CD4-positive, CD25-positive, alpha-beta regulatory T cell (primary cell): ENCODE measurements around the gene ST7L. TPM values are rescaled to one million over a fixed set of nuclear protein-coding genes. Genes with fewer than 3 reads are reported as not detected.

Experiments
- ATAC-seq, 2 donors: fragments of 150-1000 bp; cut with Tn5 transposase; one replicate each; pipeline ENCODE4 v1.10.0; 2021; ENCODE audit warnings: low read depth in 2 of 2, moderate number of reproducible peaks in 2 of 2, moderate library complexity in 1 of 2
- DNase-seq, 3 donors: peaks; one replicate each; pipeline versions ENCODE4 v3.0.0 to v3.0.0-alpha.2; 2012 to 2022; ENCODE audit warnings: mixed read lengths in 1 of 3
- H3K27ac ChIP-seq: one replicate; pipeline ENCODE4 v1.7.0; 2013; ENCODE audit warnings: mild to moderate bottlenecking, low read length; ENCODE audit not compliant: insufficient read depth, poor library complexity, severe bottlenecking
- H3K27me3 ChIP-seq: one replicate; pipeline ENCODE4 v1.7.0; 2013; ENCODE audit warnings: low read length; ENCODE audit not compliant: control insufficient read depth, insufficient read depth
- H3K36me3 ChIP-seq: one replicate; pipeline ENCODE4 v1.7.0; 2013; ENCODE audit warnings: mild to moderate bottlenecking, low read length, moderate library complexity; ENCODE audit not compliant: control insufficient read depth, insufficient read depth
- H3K4me1 ChIP-seq: 2 replicates; pipeline ENCODE4 v1.7.0; 2013; ENCODE audit warnings: mild to moderate bottlenecking, low read length; ENCODE audit not compliant: insufficient read depth, control insufficient read depth, poor library complexity, severe bottlenecking
- H3K4me3 ChIP-seq: one replicate; pipeline ENCODE4 v1.7.0; 2013; ENCODE audit warnings: low read depth, mild to moderate bottlenecking, low read length, moderate library complexity
- H3K9me3 ChIP-seq, 2 experiments: 1 replicate in 1 of 2; 2 replicates in 1 of 2; pipeline ENCODE4 v1.7.0; 2013; ENCODE audit warnings: low read length in 2 of 2, mild to moderate bottlenecking in 1 of 2, moderate library complexity in 1 of 2; ENCODE audit not compliant: control insufficient read depth in 2 of 2
- H3K27ac Mint-ChIP-seq, 3 donors: one replicate each; pipeline ENCODE4 v1.8.0; 2020 to 2022; ENCODE audit warnings: mild to moderate bottlenecking in 3 of 3, mixed read lengths in 3 of 3, moderate library complexity in 2 of 3
- H3K27me3 Mint-ChIP-seq: one replicate; pipeline ENCODE4 v1.8.0; 2022; ENCODE audit warnings: mild to moderate bottlenecking, mixed read lengths
- H3K36me3 Mint-ChIP-seq: one replicate; pipeline ENCODE4 v1.8.0; 2020; ENCODE audit warnings: mixed read lengths
- H3K4me1 Mint-ChIP-seq, 4 donors: one replicate each; pipeline ENCODE4 v1.8.0; 2020 to 2022; ENCODE audit warnings: mixed read lengths in 4 of 4, mild to moderate bottlenecking in 1 of 4
- H3K4me3 Mint-ChIP-seq, 4 donors: one replicate each; pipeline ENCODE4 v1.8.0; 2020 to 2022; ENCODE audit warnings: mild to moderate bottlenecking in 4 of 4, mixed read lengths in 4 of 4, moderate library complexity in 3 of 4
- H3K9me3 Mint-ChIP-seq, 7 donors: one replicate each; pipeline ENCODE4 v1.8.0; 2020 to 2022; ENCODE audit warnings: mixed read lengths in 7 of 7, mild to moderate bottlenecking in 3 of 7, moderate library complexity in 2 of 7
- polyA plus RNA-seq, 4 donors: library from polyadenylated mRNA; unstranded; fragments of 300-500 nt; fragmentation: Illumina TruSeq; gene quantifications; one replicate each; pipeline ENCODE4 v1.2.3, GENCODE V29; 2021
- total RNA-seq: library from RNA; stranded (reverse); gene quantifications from one replicate; pipeline ENCODE4 v1.2.3, GENCODE V29; 2022

ST7L gene
- total and polyA plus RNA-seq, 5 donors from 2014 or later = 7.7 to 36.8 (median 14.9) TPM

DNA sequence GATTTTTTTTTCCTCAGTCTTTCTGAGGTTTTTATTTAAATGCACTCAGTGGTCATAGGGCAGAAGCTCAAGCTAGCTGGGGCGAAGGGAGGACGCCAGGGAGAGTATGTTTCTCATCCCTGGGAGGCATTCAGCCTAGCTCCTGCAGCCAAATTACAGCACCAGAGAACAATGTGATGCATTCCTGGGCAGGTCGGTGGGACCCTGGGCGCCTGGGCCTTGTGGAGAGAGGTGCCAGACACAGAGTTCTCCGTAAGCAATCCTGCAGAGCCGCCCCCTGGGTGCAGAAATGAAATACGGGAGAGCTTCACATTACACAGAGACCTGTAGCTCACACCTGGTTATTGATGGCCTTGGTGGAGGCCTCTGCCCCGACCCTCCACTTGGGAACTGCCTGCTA, 94.7 kb downstream of the ST7L start:
- Histone ChIP-seq H3K4me3 (no peak overlapping the region), H3K27me3 (no peaks in the 10 kb centered on the region), H3K27ac (no peak overlapping the region), H3K4me1 (no peaks in the 10 kb centered on the region), H3K36me3 (no peaks in the 10 kb centered on the region), H3K9me3 (no peaks in the 10 kb centered on the region)
- H3K4me1 Mint-ChIP-seq = no peaks in the 10 kb centered on the region
- no peak overlapping the region for H3K27ac Mint-ChIP-seq
- H3K27me3 Mint-ChIP-seq = no peaks in the 10 kb centered on the region
- ATAC-seq (no peak), DNase-seq (no peak)
- H3K9me3 Mint-ChIP-seq = no peaks in the 10 kb centered on the region
- H3K36me3 Mint-ChIP-seq = peaks cover 28% of the 10 kb centered on the region
- no peak overlapping the region for H3K4me3 Mint-ChIP-seq

DNA sequence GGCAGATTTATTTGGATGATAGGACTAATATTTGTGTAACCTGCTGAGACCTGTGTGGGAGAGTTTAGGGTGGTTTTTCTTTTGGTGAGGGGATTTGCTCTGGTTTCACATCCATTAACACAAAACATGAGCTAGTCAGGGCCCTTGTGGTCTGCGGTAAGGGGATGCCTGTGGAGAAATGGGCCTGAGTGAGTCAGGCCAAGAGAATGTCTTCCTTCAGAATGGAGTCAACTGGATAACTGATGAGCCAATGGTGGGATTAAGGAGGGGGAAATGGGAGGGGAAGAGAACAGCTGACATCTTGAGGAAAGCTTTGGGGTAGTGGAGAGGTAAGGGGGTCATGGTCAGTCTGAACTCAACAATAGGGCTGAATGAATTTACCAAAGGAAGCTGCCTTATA, 96.3 kb downstream of the ST7L start:
- Mint-ChIP-seq H3K4me3 (no peak overlapping the region), H3K27me3 (no peaks in the 10 kb centered on the region), H3K36me3 (peaks cover 25% of the 10 kb centered on the region), H3K9me3 (no peaks in the 10 kb centered on the region), H3K4me1 (no peaks in the 10 kb centered on the region), H3K27ac (peak overlapping the region in 2 of 3 donors; percentile 22 to 36)
- Histone ChIP-seq H3K27ac (no peak overlapping the region), H3K27me3 (no peaks in the 10 kb centered on the region), H3K4me1 (no peaks in the 10 kb centered on the region), H3K9me3 (no peaks in the 10 kb centered on the region), H3K36me3 (no peaks in the 10 kb centered on the region), H3K4me3 (no peak overlapping the region)
- DNase-seq (no peak), ATAC-seq (no peak)

DNA sequence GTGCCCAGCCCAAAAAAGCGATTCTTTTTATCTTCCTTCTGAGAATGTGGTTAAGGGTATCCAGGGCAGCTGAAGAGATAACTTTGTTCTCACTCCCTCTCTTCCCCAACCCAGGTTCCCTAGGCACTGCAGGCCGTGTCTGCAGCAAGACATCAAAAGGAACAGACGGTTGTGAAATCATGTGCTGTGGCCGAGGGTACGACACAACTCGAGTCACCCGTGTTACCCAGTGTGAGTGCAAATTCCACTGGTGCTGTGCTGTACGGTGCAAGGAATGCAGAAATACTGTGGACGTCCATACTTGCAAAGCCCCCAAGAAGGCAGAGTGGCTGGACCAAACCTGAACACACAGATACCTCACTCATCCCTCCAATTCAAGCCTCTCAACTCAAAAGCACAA, 98.8 kb downstream of the ST7L start:
- Mint-ChIP-seq H3K4me3 (no peak overlapping the region), H3K9me3 (no peaks in the 10 kb centered on the region), H3K27ac (no peak overlapping the region), H3K27me3 (no peaks in the 10 kb centered on the region), H3K36me3 (peaks cover 18% of the 10 kb centered on the region), H3K4me1 (no peaks in the 10 kb centered on the region)
- Histone ChIP-seq H3K4me3 (no peak overlapping the region), H3K9me3 (no peaks in the 10 kb centered on the region), H3K27ac (no peak overlapping the region), H3K36me3 (no peaks in the 10 kb centered on the region), H3K27me3 (no peaks in the 10 kb centered on the region), H3K4me1 (no peaks in the 10 kb centered on the region)
- ATAC-seq (no peak), DNase-seq (no peak)

DNA sequence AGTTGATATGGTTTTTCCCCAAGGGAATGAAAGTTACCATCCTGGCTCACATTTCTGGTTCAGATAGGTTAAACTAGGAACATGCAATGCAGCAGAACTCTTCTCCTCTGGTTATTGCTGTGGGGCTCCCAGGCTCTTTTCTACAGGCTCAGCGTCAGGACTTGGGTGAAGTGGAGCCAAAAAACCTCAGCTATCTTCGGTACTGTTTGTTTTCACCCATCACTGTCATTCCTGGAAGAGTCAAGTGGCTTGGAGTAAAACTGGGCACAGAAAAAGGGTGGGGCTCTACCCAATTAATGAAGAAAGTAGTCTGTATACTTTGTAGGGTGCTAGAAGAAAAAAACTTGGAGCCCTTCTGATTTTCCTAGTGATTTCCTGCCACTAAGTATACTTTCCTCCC, 100.8 kb downstream of the ST7L start:
- Mint-ChIP-seq H3K9me3 (no peaks in the 10 kb centered on the region), H3K27me3 (no peaks in the 10 kb centered on the region), H3K4me1 (no peaks in the 10 kb centered on the region)

DNA sequence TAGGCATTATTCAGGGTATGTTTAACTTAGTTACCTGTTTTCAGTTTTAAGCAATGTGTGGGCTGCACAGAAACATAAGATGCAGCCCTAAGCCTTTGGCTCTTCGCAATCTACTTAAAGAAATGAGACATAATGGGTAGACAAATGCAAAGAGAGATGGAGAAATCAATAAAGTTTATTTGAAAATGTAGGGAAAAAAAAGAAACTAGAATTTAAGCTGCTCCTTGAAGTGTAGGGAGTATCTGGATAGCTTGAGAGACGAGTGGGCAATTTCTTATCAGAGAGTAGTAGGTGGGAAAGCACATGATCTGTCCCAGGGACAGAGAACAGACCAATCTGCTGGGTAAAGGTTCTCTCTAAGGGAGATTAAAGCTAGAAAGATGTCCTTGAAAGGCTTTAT, 101.3 kb downstream of the ST7L start:
- Histone ChIP-seq H3K4me3 (no peak overlapping the region), H3K36me3 (no peaks in the 10 kb centered on the region), H3K27ac (no peak overlapping the region), H3K27me3 (no peaks in the 10 kb centered on the region), H3K4me1 (no peaks in the 10 kb centered on the region), H3K9me3 (no peaks in the 10 kb centered on the region)
- Mint-ChIP-seq H3K27me3 (no peaks in the 10 kb centered on the region), H3K27ac (no peak overlapping the region), H3K9me3 (no peaks in the 10 kb centered on the region), H3K36me3 (peaks cover 7% of the 10 kb centered on the region), H3K4me1 (no peaks in the 10 kb centered on the region), H3K4me3 (no peak overlapping the region)
- ATAC-seq = no peak
- DNase-seq = no peak

More for the DNA sequence above, 100.8 kb downstream of the ST7L start:
- Histone ChIP-seq H3K27ac (no peak overlapping the region), H3K9me3 (no peaks in the 10 kb centered on the region), H3K4me1 (no peaks in the 10 kb centered on the region), H3K27me3 (no peaks in the 10 kb centered on the region), H3K4me3 (no peak overlapping the region), H3K36me3 (no peaks in the 10 kb centered on the region)
- no peak for ATAC-seq
- H3K4me3 Mint-ChIP-seq = no peak overlapping the region
- H3K27ac Mint-ChIP-seq = no peak overlapping the region
- H3K36me3 Mint-ChIP-seq = peaks cover 7% of the 10 kb centered on the region
- DNase-seq = no peak

DNA sequence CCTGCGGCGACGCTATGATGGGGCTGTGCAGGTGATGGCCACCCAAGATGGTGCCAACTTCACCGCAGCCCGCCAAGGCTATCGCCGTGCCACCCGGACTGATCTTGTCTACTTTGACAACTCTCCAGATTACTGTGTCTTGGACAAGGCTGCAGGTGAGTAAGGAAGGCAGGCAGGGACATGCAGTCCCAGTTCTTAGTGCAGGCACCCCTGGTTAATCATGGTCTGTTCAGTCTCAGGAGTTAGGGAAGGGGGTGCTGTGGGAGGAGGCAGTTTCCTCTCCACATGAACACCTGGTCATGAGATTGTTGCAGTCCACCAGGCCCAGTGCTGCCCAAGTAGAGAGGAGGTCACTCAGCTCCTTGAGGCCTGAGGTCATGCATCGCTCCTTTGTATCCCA, 101.7 kb downstream of the ST7L start:
- Mint-ChIP-seq H3K27me3 (no peaks in the 10 kb centered on the region), H3K4me3 (no peak overlapping the region), H3K36me3 (peaks cover 7% of the 10 kb centered on the region), H3K9me3 (no peaks in the 10 kb centered on the region), H3K27ac (no peak overlapping the region), H3K4me1 (no peaks in the 10 kb centered on the region)
- no peaks in the 10 kb centered on the region for H3K9me3 ChIP-seq
- H3K36me3 ChIP-seq = no peaks in the 10 kb centered on the region
- H3K27ac ChIP-seq = no peak overlapping the region
- H3K4me1 ChIP-seq = no peaks in the 10 kb centered on the region
- H3K27me3 ChIP-seq = no peaks in the 10 kb centered on the region
- DNase-seq = no peak
- ATAC-seq = no peak
- no peak overlapping the region for H3K4me3 ChIP-seq

DNA sequence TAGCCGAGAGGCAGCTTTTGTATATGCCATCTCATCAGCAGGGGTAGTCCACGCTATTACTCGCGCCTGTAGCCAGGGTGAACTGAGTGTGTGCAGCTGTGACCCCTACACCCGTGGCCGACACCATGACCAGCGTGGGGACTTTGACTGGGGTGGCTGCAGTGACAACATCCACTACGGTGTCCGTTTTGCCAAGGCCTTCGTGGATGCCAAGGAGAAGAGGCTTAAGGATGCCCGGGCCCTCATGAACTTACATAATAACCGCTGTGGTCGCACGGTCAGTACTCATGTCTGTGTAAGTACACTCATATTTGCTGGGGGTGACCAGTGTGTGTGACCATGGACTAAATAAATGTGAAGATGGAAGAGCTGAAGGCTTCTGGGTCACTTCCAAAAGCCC, 102.8 kb downstream of the ST7L start:
- Histone ChIP-seq H3K9me3 (no peaks in the 10 kb centered on the region), H3K27me3 (no peaks in the 10 kb centered on the region), H3K4me1 (no peaks in the 10 kb centered on the region), H3K36me3 (no peaks in the 10 kb centered on the region), H3K27ac (no peak overlapping the region), H3K4me3 (no peak overlapping the region)
- DNase-seq (no peak), ATAC-seq (no peak)
- no peaks in the 10 kb centered on the region for H3K9me3 Mint-ChIP-seq
- H3K4me1 Mint-ChIP-seq = no peaks in the 10 kb centered on the region
- H3K27ac Mint-ChIP-seq = no peak overlapping the region
- no peak overlapping the region for H3K4me3 Mint-ChIP-seq
- H3K27me3 Mint-ChIP-seq = peaks cover 5% of the 10 kb centered on the region
- H3K36me3 Mint-ChIP-seq = peaks cover 7% of the 10 kb centered on the region

DNA sequence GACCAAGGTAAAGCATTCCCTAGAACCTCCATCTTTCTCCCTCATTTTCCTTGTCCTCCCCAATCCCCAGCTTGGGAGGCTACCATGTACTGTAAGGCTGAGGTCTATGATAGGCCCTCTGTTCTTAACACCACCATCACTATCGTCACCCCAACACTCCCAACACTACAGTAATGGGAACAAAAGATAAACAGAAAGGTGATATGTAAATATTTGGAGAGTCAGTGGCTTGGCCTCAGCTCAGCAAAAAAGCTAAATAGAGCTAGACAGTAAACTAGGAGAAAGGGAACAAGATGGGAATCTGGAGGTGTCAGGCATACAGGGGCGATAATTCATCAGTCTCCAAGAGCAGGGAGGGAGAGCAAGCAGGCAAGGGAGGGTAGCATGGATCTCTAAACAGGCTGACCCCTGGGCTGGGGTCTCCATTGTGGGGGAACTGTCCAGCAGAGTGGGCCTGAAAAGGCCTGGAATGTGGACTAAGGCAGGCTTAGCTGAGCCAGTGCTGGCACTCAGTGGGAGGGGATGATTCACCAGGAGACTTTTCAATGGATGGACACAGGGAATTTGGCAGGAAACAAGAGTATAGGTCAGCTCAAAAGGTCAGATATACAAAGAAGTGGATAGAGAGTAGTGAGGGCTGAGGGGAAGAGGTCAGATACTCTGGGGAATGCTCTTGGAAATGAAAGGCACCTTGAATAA, 103.5 kb downstream of the ST7L start:
- no peaks in the 10 kb centered on the region for H3K27me3 ChIP-seq
- DNase-seq (no peak), ATAC-seq (no peak)
- peaks cover 7% of the 10 kb centered on the region for H3K36me3 Mint-ChIP-seq
- H3K27ac ChIP-seq = no peak overlapping the region
- no peak overlapping the region for H3K27ac Mint-ChIP-seq
- peaks cover 0 to 3% (median 0%) of the 10 kb centered on the region in 4 donors for H3K4me1 Mint-ChIP-seq
- H3K36me3 ChIP-seq = no peaks in the 10 kb centered on the region
- H3K4me3 Mint-ChIP-seq = no peak overlapping the region
- H3K9me3 ChIP-seq = no peaks in the 10 kb centered on the region
- no peaks in the 10 kb centered on the region for H3K4me1 ChIP-seq
- H3K27me3 Mint-ChIP-seq = peaks cover 10% of the 10 kb centered on the region
- no peaks in the 10 kb centered on the region for H3K9me3 Mint-ChIP-seq
- H3K4me3 ChIP-seq = no peak overlapping the region
